ENCODE results near the gene KRTAP6-1.

KRTAP6-1 gene

GRCh38 chr21:30612132-30612531, 1.6 kb downstream of the KRTAP6-1 start:
- no peak for DNase-seq (ENCODE audit: low spot score)
- Mint-ChIP-seq H3K36me3 (ENCODE audit: low read depth) (no peaks in the 10 kb centered on the region), H3K4me3 (no peak overlapping the region), H3K27me3 (ENCODE audit: low read depth) (no peaks in the 10 kb centered on the region), H3K4me1 (ENCODE audit: low read depth) (peaks cover 2% of the 10 kb centered on the region), H3K9me3 (peaks cover 18% of the 10 kb centered on the region), H3K27ac (no peak overlapping the region)

- no peak overlapping the region for H3K4me3 Mint-ChIP-seq
- peaks cover 2% of the 10 kb centered on the region for H3K27me3 Mint-ChIP-seq (ENCODE audit: low read depth)
Measured at GRCh38 chr21:30605968-30606367, 7.8 kb downstream of the KRTAP6-1 start.

GRCh38 chr21:30600787-30601186, 12.9 kb downstream of the KRTAP6-1 start, which contains the start of gene KRTAP22-1:
Gene KRTAP22-1, plus strand, starts transcription at chr21:30601087.
- Mint-ChIP-seq H3K27me3 (ENCODE audit: low read depth) (peaks cover 2% of the 10 kb centered on the region), H3K27ac (no peak within 1 kb of the TSS), H3K4me3 (no peak within 1 kb of the TSS), H3K9me3 (peaks cover 11% of the 10 kb centered on the region), H3K4me1 (ENCODE audit: low read depth) (no peaks in the 10 kb centered on the region), H3K36me3 (ENCODE audit: low read depth) (no peaks in the 10 kb centered on the region)
- no peak for DNase-seq (ENCODE audit: low spot score)

More at GRCh38 chr21:30605968-30606367, 7.8 kb downstream of the KRTAP6-1 start:
- Mint-ChIP-seq H3K4me1 (ENCODE audit: low read depth) (no peaks in the 10 kb centered on the region), H3K36me3 (ENCODE audit: low read depth) (no peaks in the 10 kb centered on the region), H3K9me3 (peaks cover 20% of the 10 kb centered on the region), H3K27ac (no peak overlapping the region)
- DNase-seq (ENCODE audit: low spot score): no peak

GRCh38 chr21:30598802-30599201, 14.9 kb downstream of the KRTAP6-1 start, which contains the start of gene KRTAP6-2:
Gene KRTAP6-2, minus strand, starts transcription at chr21:30598902. Its CDS starts 28 bp downstream, at chr21:30598874.
- DNase-seq (ENCODE audit: low spot score): no peak
- Mint-ChIP-seq H3K4me3 (no peak within 1 kb of the TSS), H3K9me3 (peaks cover 11% of the 10 kb centered on the region), H3K27me3 (ENCODE audit: low read depth) (peaks cover 2% of the 10 kb centered on the region), H3K27ac (no peak within 1 kb of the TSS), H3K4me1 (ENCODE audit: low read depth) (no peaks in the 10 kb centered on the region), H3K36me3 (ENCODE audit: low read depth) (no peaks in the 10 kb centered on the region)

- Mint-ChIP-seq H3K36me3 (ENCODE audit: low read depth) (no peaks in the 10 kb centered on the region), H3K9me3 (no peaks in the 10 kb centered on the region), H3K4me1 (ENCODE audit: low read depth) (no peaks in the 10 kb centered on the region), H3K27ac (no peak within 1 kb of the TSS), H3K27me3 (ENCODE audit: low read depth) (no peaks in the 10 kb centered on the region), H3K4me3 (no peak within 1 kb of the TSS)
- DNase-seq (ENCODE audit: low spot score): no peak
Measured at GRCh38 chr21:30592140-30592539, 21.6 kb downstream of the KRTAP6-1 start, which contains the start of gene KRTAP6-3. Gene KRTAP6-3, plus strand, starts transcription at chr21:30592440. Its CDS starts 6 bp downstream, at chr21:30592446.

GRCh38 chr21:30590297-30590696, 23.4 kb downstream of the KRTAP6-1 start, which contains the start of gene KRTAP22-2:
Gene KRTAP22-2, minus strand, starts transcription at chr21:30590397.
- Mint-ChIP-seq H3K9me3 (no peaks in the 10 kb centered on the region), H3K4me3 (no peak within 1 kb of the TSS), H3K4me1 (ENCODE audit: low read depth) (no peaks in the 10 kb centered on the region), H3K27me3 (ENCODE audit: low read depth) (no peaks in the 10 kb centered on the region), H3K36me3 (ENCODE audit: low read depth) (no peaks in the 10 kb centered on the region), H3K27ac (no peak within 1 kb of the TSS)
- no peak for DNase-seq (ENCODE audit: low spot score)

GRCh38 chr21:30582870-30583269, 30.9 kb downstream of the KRTAP6-1 start:
- no peaks in the 10 kb centered on the region for H3K4me1 Mint-ChIP-seq (ENCODE audit: low read depth)
- H3K27me3 Mint-ChIP-seq (ENCODE audit: low read depth): no peaks in the 10 kb centered on the region
- no peaks in the 10 kb centered on the region for H3K36me3 Mint-ChIP-seq (ENCODE audit: low read depth)
- H3K27ac Mint-ChIP-seq: no peak overlapping the region
- H3K4me3 Mint-ChIP-seq: no peak overlapping the region
- DNase-seq (ENCODE audit: low spot score): no peak
- H3K9me3 Mint-ChIP-seq: no peaks in the 10 kb centered on the region

- Mint-ChIP-seq H3K27me3 (ENCODE audit: low read depth) (no peaks in the 10 kb centered on the region), H3K27ac (no peak overlapping the region), H3K4me1 (ENCODE audit: low read depth) (no peaks in the 10 kb centered on the region), H3K9me3 (no peaks in the 10 kb centered on the region), H3K36me3 (ENCODE audit: low read depth) (no peaks in the 10 kb centered on the region), H3K4me3 (no peak overlapping the region)
- no peak for DNase-seq (ENCODE audit: low spot score)
Measured at GRCh38 chr21:30580132-30580531, 33.6 kb downstream of the KRTAP6-1 start.

- Mint-ChIP-seq H3K4me1 (ENCODE audit: low read depth) (no peaks in the 10 kb centered on the region), H3K4me3 (no peak overlapping the region), H3K27me3 (ENCODE audit: low read depth) (no peaks in the 10 kb centered on the region), H3K36me3 (ENCODE audit: low read depth) (no peaks in the 10 kb centered on the region), H3K27ac (no peak overlapping the region), H3K9me3 (no peaks in the 10 kb centered on the region)
- DNase-seq (ENCODE audit: low spot score): no peak
Measured at GRCh38 chr21:30579346-30579745, 34.4 kb downstream of the KRTAP6-1 start.

- no peak overlapping the region for H3K4me3 Mint-ChIP-seq
- H3K4me1 Mint-ChIP-seq (ENCODE audit: low read depth): no peaks in the 10 kb centered on the region
- H3K36me3 Mint-ChIP-seq (ENCODE audit: low read depth): no peaks in the 10 kb centered on the region
- H3K27ac Mint-ChIP-seq: no peak overlapping the region
- DNase-seq (ENCODE audit: low spot score): no peak
- no peaks in the 10 kb centered on the region for H3K9me3 Mint-ChIP-seq
- no peaks in the 10 kb centered on the region for H3K27me3 Mint-ChIP-seq (ENCODE audit: low read depth)
Measured at GRCh38 chr21:30577766-30578165, 36.0 kb downstream of the KRTAP6-1 start.

- Mint-ChIP-seq H3K27me3 (ENCODE audit: low read depth) (no peaks in the 10 kb centered on the region), H3K27ac (no peak overlapping the region), H3K36me3 (ENCODE audit: low read depth) (no peaks in the 10 kb centered on the region), H3K4me1 (ENCODE audit: low read depth) (no peaks in the 10 kb centered on the region), H3K4me3 (no peak overlapping the region), H3K9me3 (no peaks in the 10 kb centered on the region)
- no peak for DNase-seq (ENCODE audit: low spot score)
Measured at GRCh38 chr21:30567617-30568016, 46.1 kb downstream of the KRTAP6-1 start.

- H3K36me3 Mint-ChIP-seq (ENCODE audit: low read depth): no peaks in the 10 kb centered on the region
- no peak overlapping the region for H3K4me3 Mint-ChIP-seq
- H3K9me3 Mint-ChIP-seq: no peaks in the 10 kb centered on the region
- DNase-seq (ENCODE audit: low spot score): no peak
- no peaks in the 10 kb centered on the region for H3K27me3 Mint-ChIP-seq (ENCODE audit: low read depth)
- no peak overlapping the region for H3K27ac Mint-ChIP-seq
- no peaks in the 10 kb centered on the region for H3K4me1 Mint-ChIP-seq (ENCODE audit: low read depth)
Measured at GRCh38 chr21:30563630-30564029, 50.1 kb downstream of the KRTAP6-1 start.

Data from T-helper 2 cell treated with Interferon-gamma antibody and Interleukin-4, amounts not matched to agents 5 μg/mL and 100 μg/mL, for 36 hours (primary cell).